IMR-90 (cell line): ENCODE results near the gene ZNF214. TPM values are rescaled to one million over a fixed set of nuclear protein-coding genes. Genes with fewer than 3 reads are reported as not detected.

Source experiments
- ATAC-seq: fragments of 200-7000 bp; cut with Tn5 transposase; 2 replicates; pipeline ENCODE4 v1.9.1; 2020; ENCODE audit warnings: low read depth, mild to moderate bottlenecking, moderate library complexity
- BruUV-seq: library from RNA; stranded (reverse); fragments of 400-500 nt; replicated peaks from 2 replicates; lab custom pipeline; 2021; lab: Mats Ljungman, UMichigan
- CTCF ChIA-PET: fragments of 300-600 bp; formaldehyde crosslinking; extraction: SDS; loops from one replicate; lab custom pipeline; 2021; ENCODE audit warnings: antibody characterized with exemption; lab: Yijun Ruan, JAX
- POLR2A ChIA-PET: fragments of 300-600 bp; sonication (Branson Sonifier 250); formaldehyde crosslinking; loops from one replicate; lab custom pipeline; 2022; ENCODE audit warnings: antibody characterized with exemption; ENCODE audit not compliant: unreplicated experiment; lab: Charles Lee
- DNase-seq: peaks from one replicate; pipeline ENCODE4 v3.0.0; 2013
- H2AFZ ChIP-seq: replicated peaks from 2 replicates; pipeline ENCODE3; 2013; ENCODE audit warnings: low read length, mild to moderate bottlenecking; ENCODE audit not compliant: poor library complexity
- H2AK5ac ChIP-seq: 2 replicates; pipeline ENCODE4 v1.6.1; 2013; ENCODE audit warnings: low read depth, low read length, inconsistent platforms
- H2AK9ac ChIP-seq: replicated peaks from 2 replicates; pipeline ENCODE3; 2013; ENCODE audit warnings: mild to moderate bottlenecking, low read depth, low read length, moderate library complexity; ENCODE audit not compliant: poor library complexity
- H2BK120ac ChIP-seq: 2 replicates; pipeline ENCODE4 v1.6.1; 2013; ENCODE audit warnings: low read depth, low read length, inconsistent platforms
- H2BK15ac ChIP-seq: 3 replicates; pipeline ENCODE4 v1.6.1; 2013; ENCODE audit warnings: low read depth, low read length, inconsistent platforms
- H2BK20ac ChIP-seq: 2 replicates; pipeline ENCODE4 v1.6.1; 2013; ENCODE audit warnings: low read depth, mild to moderate bottlenecking, inconsistent platforms, low read length, moderate library complexity
- H2BK5ac ChIP-seq: 2 replicates; pipeline ENCODE4 v1.6.1; 2013; ENCODE audit warnings: mild to moderate bottlenecking, low read depth, low read length, inconsistent platforms; ENCODE audit not compliant: poor library complexity, severe bottlenecking
- H3K14ac ChIP-seq: replicated peaks from 2 replicates; pipeline ENCODE4 v1.6.1; 2013; ENCODE audit warnings: low read depth, low read length, inconsistent platforms
- H3K18ac ChIP-seq: 2 replicates; pipeline ENCODE4 v1.6.1; 2013; ENCODE audit warnings: low read depth, low read length, control low read depth
- H3K23ac ChIP-seq: 2 replicates; pipeline ENCODE4 v1.6.1; 2013; ENCODE audit warnings: low read depth, low read length, inconsistent platforms
- H3K27ac ChIP-seq: 2 replicates; pipeline ENCODE4 v1.5.1; 2013; ENCODE audit warnings: mild to moderate bottlenecking, control low read depth, low read length; ENCODE audit not compliant: insufficient read depth
- H3K27me3 ChIP-seq: 2 replicates; pipeline ENCODE4 v1.6.1; 2013; ENCODE audit warnings: low read length; ENCODE audit not compliant: control insufficient read depth, insufficient read depth
- H3K36me3 ChIP-seq: 2 replicates; pipeline ENCODE4 v1.6.1; 2013; ENCODE audit warnings: low read length, mixed read lengths; ENCODE audit not compliant: control insufficient read depth, insufficient read depth
- H3K4ac ChIP-seq: 2 replicates; pipeline ENCODE4 v1.6.1; 2013; ENCODE audit warnings: low read depth, low read length, inconsistent platforms
- H3K4me1 ChIP-seq: 2 replicates; pipeline ENCODE4 v1.6.1; 2013; ENCODE audit warnings: low read length, mixed read lengths; ENCODE audit not compliant: control insufficient read depth, insufficient read depth
- H3K4me2 ChIP-seq: 2 replicates; pipeline ENCODE4 v1.6.1; 2013; ENCODE audit warnings: low read depth, mild to moderate bottlenecking, control low read depth, low read length, moderate library complexity
- H3K4me3 ChIP-seq: 2 replicates; pipeline ENCODE4 v1.5.1; 2013; ENCODE audit warnings: low read depth, mild to moderate bottlenecking, control low read depth, low read length, moderate library complexity; ENCODE audit not compliant: insufficient read depth
- H3K56ac ChIP-seq: 2 replicates; pipeline ENCODE4 v1.6.1; 2013; ENCODE audit warnings: low read length, inconsistent platforms; ENCODE audit not compliant: insufficient read depth; ENCODE audit errors: extremely low read depth
- H3K79me1 ChIP-seq, 2 experiments: 2 replicates each; pipeline ENCODE4 v1.6.1; 2013; ENCODE audit warnings: low read length in 2 of 2, inconsistent platforms in 1 of 2, low read depth in 1 of 2
- H3K9ac ChIP-seq: 2 replicates; pipeline ENCODE4 v1.6.1; 2013; ENCODE audit warnings: low read depth, low read length, control low read depth
- H3K9me1 ChIP-seq: 2 replicates; pipeline ENCODE4 v1.6.1; 2013; ENCODE audit warnings: low read length, inconsistent platforms; ENCODE audit not compliant: insufficient read depth
- H3K9me3 ChIP-seq: 2 replicates; pipeline ENCODE4 v1.6.1; 2013; ENCODE audit warnings: low read length; ENCODE audit not compliant: control insufficient read depth, insufficient read depth
- H4K20me1 ChIP-seq: 2 replicates; pipeline ENCODE4 v1.6.1; 2013; ENCODE audit warnings: low read length, inconsistent platforms; ENCODE audit not compliant: insufficient read depth
- H4K5ac ChIP-seq: 2 replicates; pipeline ENCODE4 v1.6.1; 2013; ENCODE audit warnings: mild to moderate bottlenecking, low read depth, low read length, control low read depth
- H4K8ac ChIP-seq, 2 experiments: 2 replicates each; pipeline ENCODE4 v1.6.1; 2013; ENCODE audit warnings: low read depth in 2 of 2, low read length in 2 of 2, control low read depth in 1 of 2, inconsistent platforms in 1 of 2
- H4K91ac ChIP-seq: 2 replicates; pipeline ENCODE4 v1.6.1; 2013; ENCODE audit warnings: low read depth, low read length, inconsistent platforms; ENCODE audit not compliant: insufficient read depth
- CEBPB ChIP-seq: IDR thresholded peaks from 2 replicates; pipeline ENCODE4 v1.6.1; 2012; ENCODE audit warnings: low read depth, low read length, improper control_type of control experiment
- CHD1 ChIP-seq: IDR thresholded peaks from 2 replicates; pipeline ENCODE4 v1.6.1; 2012; ENCODE audit warnings: low read depth, low read length, improper control_type of control experiment
- FOS ChIP-seq: fragments of 150-350 bp; IDR thresholded peaks from 2 replicates; pipeline ENCODE4 v1.6.1; 2016; ENCODE audit warnings: low read depth, low read length
- MAFK ChIP-seq: IDR thresholded peaks from 2 replicates; pipeline ENCODE4 v1.6.1; 2012; ENCODE audit warnings: low read depth, low read length, improper control_type of control experiment
- MAZ ChIP-seq: IDR thresholded peaks from 2 replicates; pipeline ENCODE4 v1.6.1; 2012; ENCODE audit warnings: low read depth, mild to moderate bottlenecking, low read length, improper control_type of control experiment, moderate library complexity, borderline replicate concordance
- MXI1 ChIP-seq: IDR thresholded peaks from 2 replicates; pipeline ENCODE4 v1.6.1; 2012; ENCODE audit warnings: low read depth, mild to moderate bottlenecking, low read length, moderate library complexity, borderline replicate concordance
- NFE2L2 ChIP-seq: fragments of 150-350 bp; IDR thresholded peaks from 2 replicates; pipeline ENCODE4 v1.6.1; 2016; ENCODE audit warnings: low read depth, mild to moderate bottlenecking, low read length
- POLR2A ChIP-seq: IDR thresholded peaks from 2 replicates; pipeline ENCODE4 v1.6.1; 2012; ENCODE audit warnings: mild to moderate bottlenecking, low read depth, low read length
- RAD21 ChIP-seq: IDR thresholded peaks from 2 replicates; pipeline ENCODE4 v1.6.1; 2012; ENCODE audit warnings: low read length, improper control_type of control experiment
- RCOR1 ChIP-seq: IDR thresholded peaks from 2 replicates; pipeline ENCODE4 v1.6.1; 2012; ENCODE audit warnings: mild to moderate bottlenecking, low read length, improper control_type of control experiment; ENCODE audit not compliant: insufficient replicate concordance
- RFX5 ChIP-seq: IDR thresholded peaks from 2 replicates; pipeline ENCODE4 v1.8.0; 2012; ENCODE audit warnings: low read depth, mild to moderate bottlenecking, low read length, moderate library complexity
- SMC3 ChIP-seq: fragments of 150-350 bp; IDR thresholded peaks from 2 replicates; pipeline ENCODE4 v1.6.1; 2016; ENCODE audit warnings: low read depth, mild to moderate bottlenecking, antibody characterized with exemption, low read length, moderate library complexity
- USF2 ChIP-seq: fragments of 150-350 bp; IDR thresholded peaks from 2 replicates; pipeline ENCODE4 v1.6.1; 2017; ENCODE audit warnings: mild to moderate bottlenecking, antibody characterized with exemption, low read length, low read depth
- WGBS, 2 experiments: methylation state at CpG; one replicate each; pipeline versions ENCODE4 v1.1.5 to v1.1.7; 2013; ENCODE audit warnings: missing lambda C conversion rate in 2 of 2; ENCODE audit not compliant: insufficient read length in 1 of 2; ENCODE audit errors: extremely low coverage in 2 of 2; 5-methylcytosine and 5-hydroxymethylcytosine counted together
- dilution Hi-C: fragments of 300-500 bp; cut with HindIII; formaldehyde crosslinking; loops from one replicate; pipeline ENCODE4 v1.14.3; 2018; ENCODE audit warnings: low sequenced_read_pairs; ENCODE audit not compliant: unreplicated experiment
- in situ Hi-C: fragments of 300-500 bp; cut with MboI; formaldehyde crosslinking; loops from 3 replicates; pipeline ENCODE4 v1.14.3; 2019; ENCODE audit warnings: low sequenced_read_pairs, inconsistent platforms, mixed read lengths
- intact Hi-C: fragments of 100-400 bp; cut with micrococcal nuclease; formaldehyde crosslinking; loops from 2 replicates; pipeline ENCODE4 v1.10.0; 2022
- polyA plus RNA-seq, 3 experiments: library from polyadenylated mRNA; depleted of rRNA; stranded (reverse); fragments of >200 nt; gene quantifications; 2 replicates each; pipeline ENCODE4 v1.2.3, GENCODE V29; 2012; ENCODE audit warnings: low replicate concordance in 1 of 3
- total RNA-seq: library from RNA; depleted of rRNA; stranded (reverse); fragments of >200 nt; gene quantifications from 2 replicates; pipeline ENCODE4 v1.2.3, GENCODE V29; 2012

The ZNF214 gene
- total and polyA plus RNA-seq, 2 of the 4 experiments (the other 2 are of a cell fraction), result 0.82 to 2.5 TPM

- Histone ChIP-seq H2BK15ac (no peak overlapping the region), H2BK20ac (no peak overlapping the region), H3K27ac (no peak overlapping the region), H4K20me1 (no peaks in the 10 kb centered on the region), H3K56ac (no peak overlapping the region), H2BK120ac (no peak overlapping the region), H2BK5ac (no peak overlapping the region), H2AFZ (no peak overlapping the region), H3K4me1 (no peaks in the 10 kb centered on the region), H3K27me3 (peaks cover 5% of the 10 kb centered on the region), H2AK5ac (no peak overlapping the region), H4K8ac (no peak overlapping the region), H3K4me2 (no peak overlapping the region), H3K4me3 (no peak overlapping the region), H4K5ac (no peak overlapping the region), H3K14ac (no peak overlapping the region), H4K91ac (no peak overlapping the region), H3K79me1 (no peaks in the 10 kb centered on the region), H3K9ac (no peak overlapping the region), H3K9me1 (no peaks in the 10 kb centered on the region), H3K9me3 (no peaks in the 10 kb centered on the region), H3K36me3 (no peaks in the 10 kb centered on the region), H3K18ac (no peak overlapping the region), H3K4ac (no peak overlapping the region), H3K23ac (no peak overlapping the region), H2AK9ac (no peak overlapping the region)
- ChIA-PET POLR2A (no interaction called here), CTCF (no interaction called here)
- ATAC-seq, result no peak
- no TSS peak for BruUV-seq
- intact Hi-C loops, result no loop called here
- TF ChIP-seq RAD21, result no peak
- no peak for TF ChIP-seq RCOR1
- TF ChIP-seq CHD1, result no peak
- TF ChIP-seq USF2, result no peak
- no peak for TF ChIP-seq CEBPB
- TF ChIP-seq POLR2A, result no peak
- TF ChIP-seq MAFK, result no peak
- no peak for TF ChIP-seq RFX5
- TF ChIP-seq SMC3, result no peak
- no peak for TF ChIP-seq MXI1
- TF ChIP-seq MAZ, result no peak
- no peak for TF ChIP-seq NFE2L2
- no peak for TF ChIP-seq FOS
- dilution Hi-C loops, result no loop called here
- DNase-seq, result no peak
- in situ Hi-C loops, result no loop called here
- 65% methylated on average over 4 of the region's 11 CpGs; no CpG with 5 or more reads in 1 of the 2 experiments for WGBS, 2 experiments
Measured at GRCh38 chr11:7031471-7031871, 11.3 kb upstream of the ZNF214 start.
